HG02840 (cell line): Measurements from ENCODE around the gene SFN.
A peak's percentile ranks its signal among the peaks of the same experiment; 100 is the strongest.
"Not testable (repeated sequence)": the region's sequence is repeated elsewhere in the genome, so short reads cannot be mapped to it uniquely, and the experiment has no call there.

Experiments used
- ATAC-seq: cut with Tn5 transposase; IDR thresholded peaks from one replicate; pipeline ENCODE4 v1.9.1; 2021; ENCODE audit warnings: mild to moderate bottlenecking, moderate library complexity, moderate number of reproducible peaks; ENCODE audit not compliant: unreplicated experiment, low FRiP score

SFN gene

GRCh38 chr1:26862781-26863684, at the start of gene SFN:
SFN (plus strand) TSS chr1:26863149; CDS start chr1:26863213, 64 bp downstream.
- no peak for ATAC-seq

GRCh38 chr1:26814377-26814776, 48.6 kb upstream of the SFN start:
- ATAC-seq: no peak

GRCh38 chr1:26814893-26815292, 48.1 kb upstream of the SFN start:
- no peak for ATAC-seq

GRCh38 chr1:26820784-26821269, 42.1 kb upstream of the SFN start:
- no peak for ATAC-seq

- ATAC-seq: no peak
These were observed 40.1 kb upstream of the SFN start for GRCh38 chr1:26822737-26823395.

- ATAC-seq: no peak
These were observed 38.2 kb upstream of the SFN start for GRCh38 chr1:26824731-26825130.

- no peak for ATAC-seq
These were observed 36.5 kb upstream of the SFN start, which contains the start of gene ZDHHC18 for GRCh38 chr1:26826261-26827105. ZDHHC18 (plus strand) TSS chr1:26826688; CDS start chr1:26826805, 117 bp downstream.

GRCh38 chr1:26827106-26827604, 35.8 kb upstream of the SFN start:
- ATAC-seq: no peak

GRCh38 chr1:26827663-26828062, 35.3 kb upstream of the SFN start:
- ATAC-seq: no peak

GRCh38 chr1:26828411-26828991, 34.4 kb upstream of the SFN start:
- ATAC-seq: no peak

- ATAC-seq: no peak
These were observed 33.6 kb upstream of the SFN start for GRCh38 chr1:26829184-26829911.

GRCh38 chr1:26831059-26831458, 31.9 kb upstream of the SFN start:
- ATAC-seq: no peak

GRCh38 chr1:26831546-26832248, 31.3 kb upstream of the SFN start:
- no peak for ATAC-seq

GRCh38 chr1:26832249-26832960, 30.5 kb upstream of the SFN start:
- ATAC-seq: no peak

- peak; percentile 61 for ATAC-seq
These were observed 29.2 kb upstream of the SFN start for GRCh38 chr1:26833432-26834405.

GRCh38 chr1:26837665-26838064, 25.3 kb upstream of the SFN start:
- not testable (repeated sequence) for ATAC-seq
